Hepatocyte (in vitro differentiated cells): Measurements from ENCODE around the gene SYT1. TPM values are rescaled to one million over a fixed set of nuclear protein-coding genes. Genes with fewer than 3 reads are reported as not detected.

Source experiments
- DNase-seq: peaks from one replicate; pipeline ENCODE4 v3.0.0-alpha.2; 2016; ENCODE audit warnings: low spot score
- H2AFZ ChIP-seq: fragments of 200-600 bp; sonication (generic); 2 replicates; pipeline ENCODE4 v1.6.0; 2016; ENCODE audit warnings: antibody characterized with exemption, mild to moderate bottlenecking
- H3K27ac ChIP-seq: fragments of 200-600 bp; sonication (generic); 2 replicates; pipeline ENCODE4 v1.5.1; 2016; ENCODE audit warnings: mild to moderate bottlenecking
- H3K27me3 ChIP-seq: fragments of 200-600 bp; sonication (generic); 2 replicates; pipeline ENCODE4 v1.6.1; 2016
- H3K36me3 ChIP-seq: fragments of 200-600 bp; sonication (generic); replicated peaks from 2 replicates; pipeline ENCODE4 v1.5.1; 2016; ENCODE audit warnings: low read depth; ENCODE audit not compliant: insufficient read depth
- H3K4me1 ChIP-seq: fragments of 200-600 bp; sonication (generic); 2 replicates; pipeline ENCODE4 v1.5.1; 2016; ENCODE audit warnings: mild to moderate bottlenecking, moderate library complexity; ENCODE audit not compliant: insufficient read depth
- H3K4me2 ChIP-seq: fragments of 200-600 bp; sonication (generic); 2 replicates; pipeline ENCODE4 v1.6.0; 2016
- H3K4me3 ChIP-seq: fragments of 200-600 bp; sonication (generic); 2 replicates; pipeline ENCODE4 v1.5.1; 2016; ENCODE audit warnings: mild to moderate bottlenecking
- H3K79me2 ChIP-seq: fragments of 200-600 bp; sonication (generic); 2 replicates; pipeline ENCODE4 v1.6.0; 2017; ENCODE audit warnings: mild to moderate bottlenecking
- H3K9me2 ChIP-seq: fragments of 200-600 bp; sonication (generic); replicated peaks from 2 replicates; pipeline ENCODE4 v1.6.0; 2017; ENCODE audit warnings: mild to moderate bottlenecking; ENCODE audit not compliant: insufficient read depth
- H3K9me3 ChIP-seq: fragments of 200-600 bp; sonication (generic); 2 replicates; pipeline ENCODE4 v1.5.1; 2016; ENCODE audit warnings: low read depth, mild to moderate bottlenecking
- H4K20me1 ChIP-seq: fragments of 200-600 bp; sonication (generic); 2 replicates; pipeline ENCODE4 v1.6.0; 2016; ENCODE audit warnings: mild to moderate bottlenecking; ENCODE audit not compliant: insufficient read depth, poor library complexity, severe bottlenecking
- EZH2 ChIP-seq: fragments of 200-600 bp; sonication (generic); IDR thresholded peaks from 2 replicates; pipeline ENCODE4 v1.6.1; 2016; ENCODE audit warnings: antibody characterized with exemption, mild to moderate bottlenecking, borderline replicate concordance
- EZH2phosphoT487 ChIP-seq: fragments of 200-600 bp; sonication (generic); IDR thresholded peaks from one replicate; pipeline ENCODE4 v1.6.1; 2018; ENCODE audit warnings: antibody characterized with exemption, mild to moderate bottlenecking, low read depth, moderate library complexity; ENCODE audit not compliant: unreplicated experiment, severe bottlenecking
- WGBS: methylation state at CpG from one replicate; pipeline ENCODE4 v1.1.6; 2016; ENCODE audit warnings: low lambda C conversion rate; ENCODE audit errors: missing lambda C conversion rate; 5-methylcytosine and 5-hydroxymethylcytosine counted together
- polyA plus RNA-seq: library from polyadenylated mRNA; unstranded; fragments of >200 nt; fragmentation: Nextera tagmentation; extraction: Ambion mirVana; gene quantifications from 2 replicates; pipeline ENCODE4 v1.2.1, GENCODE V29; 2016
- total RNA-seq: library from RNA; depleted of rRNA; stranded (reverse); fragments of >200 nt; gene quantifications from 2 replicates; pipeline ENCODE4 v1.2.3, GENCODE V29; 2014
- TF ChIP-seq, protein P1 (sequence below): fragments of 200-600 bp; sonication (generic); IDR thresholded peaks from 2 replicates; pipeline ENCODE4 v1.5.1; 2016; ENCODE audit warnings: antibody characterized with exemption, mild to moderate bottlenecking; ENCODE audit not compliant: poor library complexity

Gene SYT1
- total and polyA plus RNA-seq, 2 experiments from 2014 or later, result 1.3 to 2.5 TPM

GRCh38 chr12:79236920-79237319 is 372.3 kb downstream of the SYT1 start:
- no peak overlapping the region for H3K4me2 ChIP-seq
- H3K4me1 ChIP-seq, result no peaks in the 10 kb centered on the region
- H3K4me3 ChIP-seq, result no peak overlapping the region
- H3K27ac ChIP-seq, result no peak overlapping the region
- no peaks in the 10 kb centered on the region for H3K36me3 ChIP-seq
- TF ChIP-seq EZH2, result no peak
- TF ChIP-seq, protein P1, sequence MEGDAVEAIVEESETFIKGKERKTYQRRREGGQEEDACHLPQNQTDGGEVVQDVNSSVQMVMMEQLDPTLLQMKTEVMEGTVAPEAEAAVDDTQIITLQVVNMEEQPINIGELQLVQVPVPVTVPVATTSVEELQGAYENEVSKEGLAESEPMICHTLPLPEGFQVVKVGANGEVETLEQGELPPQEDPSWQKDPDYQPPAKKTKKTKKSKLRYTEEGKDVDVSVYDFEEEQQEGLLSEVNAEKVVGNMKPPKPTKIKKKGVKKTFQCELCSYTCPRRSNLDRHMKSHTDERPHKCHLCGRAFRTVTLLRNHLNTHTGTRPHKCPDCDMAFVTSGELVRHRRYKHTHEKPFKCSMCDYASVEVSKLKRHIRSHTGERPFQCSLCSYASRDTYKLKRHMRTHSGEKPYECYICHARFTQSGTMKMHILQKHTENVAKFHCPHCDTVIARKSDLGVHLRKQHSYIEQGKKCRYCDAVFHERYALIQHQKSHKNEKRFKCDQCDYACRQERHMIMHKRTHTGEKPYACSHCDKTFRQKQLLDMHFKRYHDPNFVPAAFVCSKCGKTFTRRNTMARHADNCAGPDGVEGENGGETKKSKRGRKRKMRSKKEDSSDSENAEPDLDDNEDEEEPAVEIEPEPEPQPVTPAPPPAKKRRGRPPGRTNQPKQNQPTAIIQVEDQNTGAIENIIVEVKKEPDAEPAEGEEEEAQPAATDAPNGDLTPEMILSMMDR, result no peak
- TF ChIP-seq EZH2phosphoT487, result no peak
- H3K79me2 ChIP-seq, result no peaks in the 10 kb centered on the region
- no peaks in the 10 kb centered on the region for H3K9me3 ChIP-seq
- H4K20me1 ChIP-seq, result no peaks in the 10 kb centered on the region
- no peak overlapping the region for H2AFZ ChIP-seq
- no peak for DNase-seq
- 94% methylated on average over 4 of the region's 4 CpGs for WGBS
- H3K27me3 ChIP-seq, result no peaks in the 10 kb centered on the region
- no peaks in the 10 kb centered on the region for H3K9me2 ChIP-seq

DNA sequence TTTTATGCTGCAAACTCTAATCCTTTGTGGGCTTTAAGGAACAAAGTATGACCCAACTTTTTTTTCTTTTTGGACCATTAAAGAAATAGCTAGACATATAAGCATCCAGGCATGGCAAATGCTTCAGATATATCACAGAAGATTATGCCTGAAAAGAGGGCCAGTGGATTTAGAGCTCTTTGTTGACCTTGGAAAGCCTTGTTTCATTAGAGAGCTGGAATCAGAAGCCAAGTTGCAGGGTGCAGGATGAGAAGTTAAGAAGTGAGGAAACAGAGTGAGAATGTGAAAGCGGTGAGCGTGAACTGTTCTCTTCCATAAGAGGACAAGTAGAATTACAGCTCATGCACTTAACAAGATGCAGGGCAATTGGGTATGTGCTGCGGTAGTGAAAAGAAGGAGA is 373.7 kb downstream of the SYT1 start:
- no peak overlapping the region for H2AFZ ChIP-seq
- WGBS, result 95% methylated on average over 3 of the region's 3 CpGs
- H3K27ac ChIP-seq, result no peak overlapping the region
- H3K79me2 ChIP-seq, result no peaks in the 10 kb centered on the region
- TF ChIP-seq, protein P1, result no peak
- TF ChIP-seq EZH2phosphoT487 (no peak), EZH2 (no peak)
- DNase-seq, result no peak
- H3K27me3 ChIP-seq, result no peaks in the 10 kb centered on the region
- no peaks in the 10 kb centered on the region for H4K20me1 ChIP-seq
- H3K36me3 ChIP-seq, result no peaks in the 10 kb centered on the region
- H3K9me2 ChIP-seq, result no peaks in the 10 kb centered on the region
- no peaks in the 10 kb centered on the region for H3K4me1 ChIP-seq
- no peak overlapping the region for H3K4me3 ChIP-seq
- H3K9me3 ChIP-seq, result no peaks in the 10 kb centered on the region
- no peak overlapping the region for H3K4me2 ChIP-seq

DNA sequence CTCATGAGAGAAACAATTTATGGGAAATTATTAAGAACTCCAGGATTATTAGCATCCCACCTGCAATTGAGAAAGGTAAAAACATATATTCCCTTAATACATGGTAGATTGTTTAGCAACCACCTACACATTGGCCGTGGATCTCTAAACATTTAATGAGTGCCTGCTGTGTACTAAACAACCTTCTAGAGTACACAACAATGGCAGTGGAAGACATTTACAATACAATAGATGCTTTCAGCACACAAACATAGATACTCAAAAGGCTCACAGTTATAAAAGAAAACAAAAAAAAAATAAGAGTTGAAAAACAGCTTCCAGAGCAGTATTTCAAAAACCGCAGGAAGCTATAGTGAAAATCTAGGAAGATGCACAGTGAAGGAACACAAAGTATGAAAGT is 382.9 kb downstream of the SYT1 start:
- H3K4me1 ChIP-seq, result no peaks in the 10 kb centered on the region
- no peaks in the 10 kb centered on the region for H3K79me2 ChIP-seq
- no peak for TF ChIP-seq EZH2phosphoT487
- TF ChIP-seq, protein P1, result no peak
- TF ChIP-seq EZH2, result no peak
- H3K9me2 ChIP-seq, result no peaks in the 10 kb centered on the region
- H2AFZ ChIP-seq, result no peak overlapping the region
- no peaks in the 10 kb centered on the region for H3K9me3 ChIP-seq
- WGBS, result 91% methylated on average over 2 of the region's 2 CpGs
- no peaks in the 10 kb centered on the region for H3K27me3 ChIP-seq
- DNase-seq, result no peak
- H3K27ac ChIP-seq, result no peak overlapping the region
- H3K4me3 ChIP-seq, result no peak overlapping the region
- no peaks in the 10 kb centered on the region for H4K20me1 ChIP-seq
- H3K36me3 ChIP-seq, result no peaks in the 10 kb centered on the region
- H3K4me2 ChIP-seq, result no peak overlapping the region

DNA sequence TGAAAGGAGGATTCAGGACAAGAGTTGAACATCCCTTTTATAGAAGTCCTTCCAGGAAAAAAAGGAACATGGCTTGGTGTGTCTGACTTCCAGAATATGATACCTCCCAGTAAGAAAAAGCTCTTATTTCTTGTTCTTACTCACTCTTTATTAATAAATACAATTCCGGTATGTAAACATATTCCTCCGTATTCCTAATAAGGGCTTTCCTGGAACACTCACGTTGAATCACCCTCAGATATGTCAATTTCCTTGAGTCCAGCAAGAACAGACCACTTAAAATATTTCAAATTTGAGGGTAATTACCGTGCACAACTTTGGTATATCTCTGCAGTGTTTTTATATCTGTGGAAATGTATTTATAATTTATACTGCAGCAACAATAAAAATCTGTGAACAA is 385.6 kb downstream of the SYT1 start:
- 87% methylated on average over 4 of the region's 4 CpGs for WGBS
- no peaks in the 10 kb centered on the region for H4K20me1 ChIP-seq
- H3K27me3 ChIP-seq, result no peaks in the 10 kb centered on the region
- DNase-seq, result no peak
- no peak overlapping the region for H3K4me3 ChIP-seq
- H2AFZ ChIP-seq, result no peak overlapping the region
- no peak overlapping the region for H3K27ac ChIP-seq
- H3K9me3 ChIP-seq, result no peaks in the 10 kb centered on the region
- no peaks in the 10 kb centered on the region for H3K79me2 ChIP-seq
- no peak for TF ChIP-seq EZH2
- TF ChIP-seq EZH2phosphoT487, result no peak
- TF ChIP-seq, protein P1, result no peak
- no peaks in the 10 kb centered on the region for H3K9me2 ChIP-seq
- H3K4me2 ChIP-seq, result no peak overlapping the region
- H3K4me1 ChIP-seq, result no peaks in the 10 kb centered on the region
- no peaks in the 10 kb centered on the region for H3K36me3 ChIP-seq
